DMS153 treated with DMSO at 0.1 percent for 48 hours (cell line): ENCODE results near the gene NRARP.
"Not testable (repeated sequence)": the region's sequence is repeated elsewhere in the genome, so short reads cannot be mapped to it uniquely, and the experiment has no call there.

Experiments
- DNase-seq: peaks from one replicate; lab custom pipeline; 2025; ENCODE audit not compliant: unreplicated experiment; lab: John Stamatoyannopoulos, UW

NRARP gene

GRCh38 chr9:137265496-137266161 is 36.4 kb downstream of the NRARP start:
- no peak for DNase-seq

GRCh38 chr9:137264067-137264466 is 38.0 kb downstream of the NRARP start:
- no peak for DNase-seq

- no peak for DNase-seq
Observed at GRCh38 chr9:137263506-137263905, 38.6 kb downstream of the NRARP start.

DNA sequence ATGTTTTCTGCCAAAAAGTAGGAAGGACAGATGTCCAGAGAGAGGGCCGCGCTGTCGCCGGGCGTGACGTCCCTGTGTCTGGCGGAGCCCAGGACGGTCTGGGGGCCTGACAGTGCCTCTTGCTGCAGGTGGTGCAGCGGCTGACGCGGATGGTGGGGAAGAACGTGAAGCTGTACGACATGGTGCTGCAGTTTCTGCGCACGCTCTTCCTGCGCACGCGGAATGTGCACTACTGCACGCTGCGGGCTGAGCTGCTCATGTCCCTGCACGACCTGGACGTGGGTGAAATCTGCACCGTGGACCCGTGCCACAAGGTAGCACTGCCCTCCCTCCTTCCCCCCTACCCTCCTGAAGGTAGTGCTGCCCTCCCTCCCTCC is 39.2 kb downstream of the NRARP start:
- no peak for DNase-seq

DNA sequence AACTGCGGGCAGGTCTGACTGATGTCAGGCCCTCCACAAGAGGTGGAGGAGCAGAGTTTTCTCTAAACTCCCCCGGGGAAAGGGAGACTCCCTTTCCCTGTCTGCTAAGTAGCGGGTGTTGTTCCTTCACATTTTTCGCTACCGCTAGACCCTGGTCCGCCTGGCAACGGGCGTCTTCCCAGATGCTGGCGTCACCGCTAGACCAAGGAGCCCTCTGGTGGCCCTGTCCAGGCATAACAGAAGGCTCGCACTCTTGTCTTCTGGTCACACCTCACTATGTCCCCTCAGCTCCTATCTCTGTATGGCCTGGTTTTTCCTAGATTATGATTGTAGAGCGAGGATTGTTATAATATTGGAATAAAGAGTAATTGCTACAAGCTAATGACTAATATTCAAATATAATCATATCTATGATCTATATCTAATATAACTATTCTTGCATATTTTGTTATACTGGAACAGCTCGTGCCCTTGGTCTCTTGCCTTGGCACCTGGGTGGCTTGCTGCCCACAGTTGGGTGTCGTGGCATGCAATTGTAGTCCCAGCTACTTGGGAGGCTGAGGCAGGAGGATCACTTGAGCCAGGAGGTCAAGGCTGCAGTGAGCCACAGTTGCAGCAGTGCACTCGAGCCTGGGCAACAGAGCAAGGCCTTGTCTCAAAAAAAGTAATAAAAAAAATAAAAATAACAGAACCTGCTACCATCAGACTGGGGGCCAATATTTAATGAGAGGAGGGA is 39.7 kb downstream of the NRARP start:
- not testable (repeated sequence) for DNase-seq

DNA sequence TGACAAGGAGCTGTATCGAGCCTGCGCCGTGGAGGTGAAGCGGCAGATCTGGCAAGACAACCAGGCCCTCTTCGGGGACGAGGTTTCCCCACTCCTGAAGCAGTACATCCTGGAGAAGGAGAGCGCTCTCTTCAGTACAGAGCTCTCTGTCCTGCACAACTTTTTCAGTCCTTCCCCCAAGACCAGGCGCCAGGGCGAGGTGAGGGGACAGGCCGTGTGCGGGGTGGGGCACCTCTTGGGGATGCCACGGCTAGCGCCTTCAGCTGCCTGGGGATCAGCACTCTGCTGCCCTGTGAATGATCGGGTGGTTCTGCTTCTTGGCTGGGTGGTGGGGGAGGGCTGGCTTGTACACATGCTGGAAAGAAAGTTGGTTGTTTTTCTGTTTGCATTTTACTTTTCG is 45.2 kb downstream of the NRARP start:
- no peak for DNase-seq

GRCh38 chr9:137256362-137256761 is 45.7 kb downstream of the NRARP start:
- DNase-seq = no peak

DNA sequence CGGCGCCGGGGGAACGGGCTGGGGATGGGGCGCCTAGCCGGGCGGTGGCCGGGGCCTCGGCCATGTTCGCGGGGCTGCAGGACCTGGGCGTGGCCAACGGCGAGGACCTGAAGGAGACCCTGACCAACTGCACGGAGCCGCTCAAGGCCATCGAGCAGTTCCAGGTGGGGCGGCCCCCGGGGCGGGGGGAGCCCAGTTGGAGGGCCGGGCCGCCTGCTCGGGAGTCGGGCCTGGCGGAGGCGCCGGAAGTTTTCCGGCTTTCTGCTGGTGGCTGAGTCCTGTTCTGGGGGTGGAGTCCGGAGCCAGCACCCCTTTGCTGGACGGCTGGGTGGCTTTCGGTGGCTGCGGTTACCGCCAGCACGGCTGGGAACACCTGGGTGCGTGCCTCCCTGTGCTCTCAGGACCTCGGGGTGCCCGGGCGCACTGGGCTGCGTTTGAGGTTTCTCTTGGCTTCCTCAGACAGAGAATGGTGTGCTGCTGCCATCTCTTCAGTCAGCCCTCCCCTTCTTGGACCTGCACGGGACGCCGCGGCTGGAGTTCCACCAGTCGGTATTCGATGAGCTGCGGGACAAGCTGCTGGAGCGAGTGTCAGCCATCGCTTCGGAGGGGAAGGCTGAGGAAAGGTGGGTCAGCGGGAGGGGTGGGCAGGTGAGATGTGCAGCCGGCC is 46.5 kb downstream of the NRARP start:
- DNase-seq = no peak

DNA sequence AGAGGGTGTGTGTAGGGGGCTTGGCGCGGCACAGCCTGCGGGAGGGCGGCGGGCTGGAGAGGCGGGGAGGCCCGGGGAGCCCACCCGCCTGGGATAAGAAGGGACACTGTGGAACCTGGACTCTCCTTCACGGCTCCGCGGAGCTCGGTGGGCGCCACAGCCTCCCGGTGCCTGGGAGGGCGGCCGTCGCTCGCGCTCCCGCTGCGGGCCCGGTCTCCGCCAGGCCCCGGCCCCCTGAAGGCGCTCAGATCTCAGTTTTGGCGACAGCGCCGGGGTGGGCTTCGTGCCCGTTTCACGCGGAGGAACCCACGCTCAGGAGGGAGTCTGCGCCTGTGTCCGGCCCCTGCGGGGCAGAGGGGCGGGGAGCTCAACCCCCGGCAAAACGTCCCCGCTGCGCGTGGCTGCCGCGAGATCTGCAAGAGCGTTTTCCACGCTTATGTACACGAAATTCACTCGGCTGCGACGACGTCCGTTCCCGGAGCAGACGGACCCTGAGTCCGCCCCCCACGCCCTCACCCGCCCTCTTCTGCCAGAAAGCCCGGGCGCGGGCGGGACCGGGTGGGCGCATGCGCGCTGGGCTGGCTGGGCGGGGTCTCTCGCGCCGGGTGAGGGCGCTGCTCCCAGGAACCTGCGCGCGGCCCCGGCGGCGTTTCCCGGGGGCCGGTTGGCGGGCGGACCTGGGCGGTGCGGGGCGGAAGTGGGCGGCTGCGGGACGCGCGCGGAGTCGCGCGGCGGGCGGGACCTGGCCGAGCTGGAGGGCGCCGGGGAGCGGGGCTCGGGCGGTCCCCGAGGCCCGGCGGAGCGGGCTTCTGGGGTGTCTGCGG is 47.2 kb downstream of the NRARP start, which contains the start of gene NELFB:
TSS of gene NELFB (plus strand) at position 704 of the 824 bp plus-strand sequence.
- DNase-seq = peak; percentile 68

DNA sequence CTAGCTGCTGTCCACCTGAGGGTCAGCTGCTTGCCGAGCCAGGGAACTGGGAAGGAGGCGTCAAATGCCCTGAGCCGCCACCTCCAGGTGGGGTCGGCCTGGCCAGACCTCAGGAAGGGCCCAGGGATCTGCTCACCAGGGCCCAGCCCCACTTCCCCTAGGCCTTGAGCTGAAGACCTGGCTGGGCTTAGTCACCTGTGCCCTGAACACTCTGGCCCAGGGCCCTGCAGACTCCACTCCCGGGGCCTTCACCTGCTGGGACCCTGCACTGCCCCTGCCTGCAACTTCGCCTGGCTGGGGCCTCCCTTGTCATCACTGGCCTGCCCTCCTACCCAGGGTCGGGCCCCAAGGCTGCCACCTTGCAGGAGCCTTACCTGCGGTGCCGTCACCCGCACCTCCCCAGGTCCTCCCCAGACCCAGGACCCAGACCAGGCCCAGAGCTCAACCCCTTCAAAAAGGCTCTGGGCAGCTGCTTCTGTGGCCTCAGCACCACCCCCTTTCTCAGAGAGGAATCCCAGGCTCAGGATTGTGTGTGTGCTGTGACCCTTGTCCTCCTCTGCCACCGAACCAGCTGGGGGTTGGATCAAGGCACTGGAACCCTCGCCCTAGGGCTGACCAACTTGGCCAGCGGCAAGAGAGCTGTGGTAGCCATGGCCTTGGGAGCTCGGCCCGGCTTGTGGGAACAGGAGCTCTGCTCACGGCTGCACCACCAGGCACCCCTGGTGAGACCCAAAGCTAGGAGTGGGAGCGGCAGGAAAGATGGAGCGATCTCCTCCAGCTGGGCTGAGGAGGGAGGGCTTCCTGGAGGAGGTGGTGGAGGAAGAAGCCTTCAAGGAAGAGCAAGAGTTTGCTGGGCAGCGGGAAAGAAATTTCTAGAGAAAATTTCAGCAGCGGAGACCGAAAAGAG is 48.1 kb downstream of the NRARP start:
- no peak for DNase-seq

- peak; percentile 18 for DNase-seq
Observed at GRCh38 chr9:137252555-137253506, 49.2 kb downstream of the NRARP start.

- DNase-seq = no peak
Observed at GRCh38 chr9:137251490-137252268, 50.4 kb downstream of the NRARP start.

DNA sequence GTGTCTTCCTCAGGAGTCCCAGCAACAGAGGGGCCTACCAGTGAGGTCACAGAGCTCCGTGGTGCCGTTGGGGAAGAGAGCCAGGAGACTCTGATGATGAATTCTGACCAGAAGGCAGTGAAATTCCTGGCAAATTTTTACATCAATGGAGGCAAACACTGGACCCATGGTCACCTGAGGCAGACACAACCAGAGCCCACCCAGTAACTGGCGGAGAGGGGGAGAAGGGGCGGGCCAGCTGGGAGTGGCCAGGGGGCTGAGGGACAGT is 50.9 kb downstream of the NRARP start, which contains the start of gene STPG3:
TSS of gene STPG3 (plus strand) at position 93 of the 268 bp plus-strand sequence. CDS start at position 94, 1 bp downstream.
- DNase-seq = no peak

DNA sequence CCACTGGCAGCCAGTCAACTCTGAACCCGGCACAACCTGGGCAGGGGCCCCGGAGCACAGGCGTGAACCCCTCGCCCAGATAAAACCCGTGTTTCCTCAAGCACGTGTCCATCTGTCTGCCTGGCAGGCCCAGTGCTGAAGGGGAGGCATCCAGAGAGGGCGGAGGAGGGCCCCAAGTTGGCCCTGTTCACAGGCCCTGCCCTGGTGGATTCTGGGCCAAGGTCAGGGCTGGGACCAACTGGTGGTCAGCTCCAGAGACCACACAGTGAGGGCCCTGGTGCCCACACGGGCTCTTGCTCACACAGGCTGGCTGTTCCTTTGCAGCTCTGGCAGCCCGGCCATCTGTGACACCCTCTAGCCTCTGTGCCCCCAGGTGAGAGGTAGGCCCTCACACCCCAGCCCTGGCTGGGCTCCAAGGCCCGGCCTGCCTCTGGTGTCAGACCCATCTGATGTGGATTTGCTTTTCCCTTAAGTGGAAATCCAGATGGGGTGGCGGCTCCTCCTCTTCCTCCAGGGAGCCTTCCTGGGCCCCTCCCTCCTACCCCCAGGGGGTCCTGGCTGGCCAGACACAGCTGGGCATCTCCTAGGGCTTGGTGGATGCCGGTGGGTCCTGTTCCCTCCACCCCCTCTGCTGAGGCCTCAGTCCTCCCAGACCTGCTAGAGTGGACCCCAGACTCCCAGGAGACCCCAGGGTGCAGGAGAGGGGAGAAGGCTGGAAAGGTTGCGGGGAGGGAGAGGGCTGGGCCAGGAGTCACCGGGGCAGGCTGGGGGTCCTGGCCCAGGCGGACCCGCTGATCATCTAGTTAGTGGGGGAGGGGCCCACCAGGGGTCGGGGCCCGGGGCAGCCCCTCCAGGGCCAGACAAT is 51.5 kb downstream of the NRARP start:
- no peak for DNase-seq
